SU-DHL-6 (cell line): Measurements from ENCODE around the gene ZIC2.

ENCODE experiments used
- H2AFZ ChIP-seq: fragments of 200-600 bp; sonication (generic); 2 replicates; pipeline ENCODE4 v1.6.1; 2014; ENCODE audit warnings: low read depth, mild to moderate bottlenecking, moderate library complexity, mixed read lengths, antibody characterized with exemption, low read length; ENCODE audit not compliant: severe bottlenecking
- H3F3A ChIP-seq: fragments of 200-600 bp; shearing (Covaris generic); 2 replicates; pipeline ENCODE4 v1.6.0; 2016; ENCODE audit warnings: antibody characterized with exemption, mild to moderate bottlenecking; ENCODE audit not compliant: insufficient read depth
- H3K27ac ChIP-seq: fragments of 200-600 bp; sonication (generic); 2 replicates; pipeline ENCODE4 v1.5.1; 2016; ENCODE audit warnings: low read depth, mild to moderate bottlenecking, low read length, moderate library complexity, mixed read lengths
- H3K27me3 ChIP-seq: fragments of 200-600 bp; sonication (generic), shearing (Covaris generic); 2 replicates; pipeline ENCODE4 v1.6.0; 2014; ENCODE audit warnings: mild to moderate bottlenecking, low read length
- H3K36me3 ChIP-seq: fragments of 200-600 bp; sonication (generic); 2 replicates; pipeline ENCODE4 v1.6.1; 2014; ENCODE audit warnings: mild to moderate bottlenecking, low read length, mixed read lengths
- H3K4me2 ChIP-seq: fragments of 300-600, 200-600 bp; shearing (Covaris generic), sonication (generic); 2 replicates; pipeline ENCODE4 v1.6.0; 2014; ENCODE audit warnings: low read length, low read depth, mild to moderate bottlenecking; ENCODE audit not compliant: poor library complexity, severe bottlenecking
- H3K4me3 ChIP-seq: fragments of 200-600 bp; sonication (generic); 2 replicates; pipeline ENCODE4 v1.5.1; 2014; ENCODE audit warnings: antibody characterized with exemption, low read length, mild to moderate bottlenecking, mixed read lengths; ENCODE audit not compliant: insufficient read depth, poor library complexity, severe bottlenecking
- H3K79me2 ChIP-seq: fragments of 200-600 bp; sonication (generic); 2 replicates; pipeline ENCODE4 v1.6.1; 2014; ENCODE audit warnings: mild to moderate bottlenecking, low read length, moderate library complexity; ENCODE audit not compliant: insufficient read depth
- H3K9ac ChIP-seq: fragments of 200-600 bp; sonication (generic); 2 replicates; pipeline ENCODE4 v1.7.0; 2014; ENCODE audit warnings: mild to moderate bottlenecking, low read length
- H3K9me2 ChIP-seq: fragments of 200-600 bp; sonication (generic); replicated peaks from 2 replicates; pipeline ENCODE4 v1.6.1; 2014; ENCODE audit warnings: low read length; ENCODE audit not compliant: insufficient read depth
- H3K9me3 ChIP-seq: fragments of 200-600 bp; sonication (generic); 2 replicates; pipeline ENCODE4 v1.6.1; 2014; ENCODE audit warnings: low read length, mixed read lengths; ENCODE audit not compliant: insufficient read depth
- H4K20me1 ChIP-seq: fragments of 200-600 bp; sonication (generic); 2 replicates; pipeline ENCODE4 v1.6.1; 2014; ENCODE audit warnings: low read depth, mild to moderate bottlenecking, antibody characterized with exemption, low read length, moderate library complexity, mixed read lengths
- CTCF ChIP-seq: fragments of 200-600 bp; sonication (generic); IDR thresholded peaks from one replicate; pipeline ENCODE4 v1.5.1; 2017; ENCODE audit warnings: antibody characterized with exemption, mild to moderate bottlenecking, low read length, moderate library complexity; ENCODE audit not compliant: insufficient read depth, poor library complexity, severe bottlenecking
- EZH2phosphoT487 ChIP-seq: fragments of 200-600 bp; sonication (generic), shearing (Covaris generic); conservative IDR thresholded peaks from 2 replicates; pipeline ENCODE4 v1.6.1; 2018; ENCODE audit warnings: mild to moderate bottlenecking, antibody characterized with exemption, low read length, moderate library complexity, mixed read lengths

ZIC2 gene

DNA sequence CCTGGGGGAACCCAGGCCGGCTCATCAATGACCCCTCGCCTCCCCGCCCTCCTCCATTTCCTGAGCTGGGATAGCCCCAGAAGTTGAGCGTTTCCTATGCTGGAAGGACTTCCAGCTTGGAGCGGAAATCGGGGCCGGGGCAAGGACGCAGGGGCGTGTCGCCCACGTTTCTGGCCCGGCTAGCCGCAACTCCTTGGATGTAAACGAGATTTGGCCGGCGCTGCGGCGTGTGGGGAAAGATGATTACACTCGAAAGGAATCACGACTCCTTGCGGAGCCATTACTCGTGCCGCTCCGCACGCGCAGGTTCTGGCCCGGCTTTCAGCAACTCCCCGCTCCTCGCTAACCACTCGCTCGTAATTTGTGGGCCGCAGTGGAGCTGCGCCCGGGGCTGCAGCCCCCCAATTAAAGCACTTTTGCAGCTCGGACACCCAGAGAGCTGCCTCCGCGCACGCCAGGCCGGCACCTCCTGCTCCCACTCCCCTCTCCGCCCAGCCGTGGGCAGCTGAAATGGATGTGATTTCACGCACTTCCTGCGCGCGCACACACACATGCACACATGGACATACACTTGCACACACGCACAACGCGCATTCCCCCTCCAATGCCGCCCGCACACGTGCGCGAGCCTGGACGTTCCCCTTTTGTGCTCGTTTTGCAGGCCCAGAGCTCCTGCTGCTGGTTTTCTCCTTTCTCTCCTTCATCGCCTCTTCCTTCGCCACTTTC lies 25.7 kb upstream of the ZIC2 start:
- Histone ChIP-seq H3K36me3 (no peaks in the 10 kb centered on the region), H3K79me2 (no peaks in the 10 kb centered on the region), H3K4me3 (no peak overlapping the region), H3K9me2 (no peaks in the 10 kb centered on the region), H4K20me1 (no peaks in the 10 kb centered on the region), H3K9me3 (no peaks in the 10 kb centered on the region), H3K27ac (no peak overlapping the region), H3K9ac (no peak overlapping the region), H3K4me2 (no peak overlapping the region), H3K27me3 (no peaks in the 10 kb centered on the region), H3F3A (no peaks in the 10 kb centered on the region), H2AFZ (no peak overlapping the region)
- no peak for TF ChIP-seq EZH2phosphoT487
- TF ChIP-seq CTCF = no peak

DNA sequence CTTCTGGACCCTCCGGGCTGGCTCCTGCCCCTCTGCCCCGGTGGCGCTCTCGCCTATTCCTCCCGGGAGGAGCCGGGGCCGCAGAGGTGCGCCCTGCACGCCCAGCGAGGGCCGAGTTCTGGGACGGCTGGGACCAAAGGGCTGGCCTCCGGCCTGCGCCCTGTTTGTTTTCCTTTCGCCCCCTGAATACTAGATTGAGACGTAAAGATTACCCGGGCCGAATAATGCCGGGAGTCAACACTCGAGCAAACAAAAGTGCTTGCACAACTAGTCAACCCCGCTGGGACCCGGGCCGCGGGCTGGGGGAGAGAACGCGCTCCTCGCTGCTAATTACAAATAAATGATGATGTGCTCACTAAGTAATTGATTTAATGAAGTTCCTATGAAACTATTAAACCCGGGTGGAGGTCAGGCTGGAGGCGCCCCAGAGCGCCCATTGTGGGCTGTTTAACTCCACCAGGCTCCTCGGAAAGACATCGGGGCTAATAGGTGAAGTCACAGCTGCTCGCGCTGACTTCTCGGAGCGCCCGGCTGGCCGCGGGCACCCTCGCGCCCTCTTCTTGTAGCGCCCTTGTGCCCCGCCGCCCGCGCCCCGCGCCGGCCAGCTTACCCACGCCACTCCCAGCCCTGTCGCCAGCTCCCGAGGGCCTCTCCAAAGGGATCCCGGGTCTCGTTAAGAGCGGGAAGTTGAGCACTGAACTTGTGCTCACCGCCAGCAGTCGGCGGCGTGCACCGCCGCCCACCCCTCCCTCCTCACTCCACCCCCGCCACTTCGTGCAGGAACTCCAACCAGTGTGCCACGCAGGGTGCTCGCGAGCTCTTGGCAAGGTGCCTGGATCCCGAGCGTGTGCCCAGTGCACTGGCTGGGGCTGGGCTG lies 24.9 kb upstream of the ZIC2 start:
- Histone ChIP-seq H3K9ac (no peak overlapping the region), H3K27me3 (no peaks in the 10 kb centered on the region), H3F3A (no peaks in the 10 kb centered on the region), H2AFZ (no peak overlapping the region), H3K9me2 (no peaks in the 10 kb centered on the region), H3K36me3 (no peaks in the 10 kb centered on the region), H3K79me2 (no peaks in the 10 kb centered on the region), H3K27ac (no peak overlapping the region), H3K4me3 (no peak overlapping the region), H4K20me1 (no peaks in the 10 kb centered on the region), H3K9me3 (no peaks in the 10 kb centered on the region), H3K4me2 (no peak overlapping the region)
- TF ChIP-seq EZH2phosphoT487 (no peak), CTCF (no peak)

- H3K9me3 ChIP-seq = no peaks in the 10 kb centered on the region
- no peak overlapping the region for H3K9ac ChIP-seq
- TF ChIP-seq EZH2phosphoT487 (no peak), CTCF (no peak)
- no peaks in the 10 kb centered on the region for H3K9me2 ChIP-seq
- H4K20me1 ChIP-seq = no peaks in the 10 kb centered on the region
- H3K27ac ChIP-seq = no peak overlapping the region
- no peaks in the 10 kb centered on the region for H3K36me3 ChIP-seq
- no peak overlapping the region for H3K4me3 ChIP-seq
- no peaks in the 10 kb centered on the region for H3K79me2 ChIP-seq
- no peaks in the 10 kb centered on the region for H3K27me3 ChIP-seq
- no peak overlapping the region for H2AFZ ChIP-seq
- no peak overlapping the region for H3K4me2 ChIP-seq
- no peaks in the 10 kb centered on the region for H3F3A ChIP-seq
Measured at GRCh38 chr13:99958406-99959126, 23.0 kb upstream of the ZIC2 start.
